ENCODE results near the gene PLCH1.

The PLCH1 gene

GRCh38 chr3:155367506-155367905 lies 377.4 kb downstream of the PLCH1 start:
- no peak for DNase-seq
- H4K20me1 ChIP-seq (ENCODE audit: insufficient read depth, low read length), result no peaks in the 10 kb centered on the region
- H3K27ac ChIP-seq (ENCODE audit: low read length), result no peak overlapping the region
- no peaks in the 10 kb centered on the region for H3K79me2 ChIP-seq (ENCODE audit: insufficient read depth, low read length)
- no peak overlapping the region for H2AFZ ChIP-seq (ENCODE audit: low read depth, low read length)
- no peaks in the 10 kb centered on the region for H3K27me3 ChIP-seq (ENCODE audit: insufficient read depth, low read length, poor library complexity)
- H3K9me3 ChIP-seq (ENCODE audit: insufficient read depth, low read length, severe bottlenecking), result peaks cover 8% of the 10 kb centered on the region
- H3K36me3 ChIP-seq (ENCODE audit: insufficient read depth, low read length), result no peaks in the 10 kb centered on the region
- H3K4me2 ChIP-seq (ENCODE audit: insufficient read depth, low read length), result no peak overlapping the region
- H3K9ac ChIP-seq (ENCODE audit: low read depth, low read length), result no peak overlapping the region
- H3K4me3 ChIP-seq (ENCODE audit: low read depth in 1 of 2, low read length in 2 of 2), result no peak overlapping the region
- no peak for ATAC-seq (ENCODE audit: insufficient read depth, low read depth)
- no peaks in the 10 kb centered on the region for H3K4me1 ChIP-seq (ENCODE audit: insufficient read depth, low read length)
- TF ChIP-seq CTCF (IDR thresholded peaks at IDR 0.05; ENCODE audit: borderline replicate concordance, extremely low read depth, low read length, poor library complexity, severe bottlenecking) (no peak), EZH2 (IDR thresholded peaks at IDR 0.05; ENCODE audit: borderline replicate concordance, low read depth, low read length, severe bottlenecking) (no peak)

GRCh38 chr3:155365178-155365783 lies 379.6 kb downstream of the PLCH1 start:
- H3K9me3 ChIP-seq (ENCODE audit: insufficient read depth, low read length, severe bottlenecking), result peaks cover 8% of the 10 kb centered on the region
- H3K27ac ChIP-seq (ENCODE audit: low read length), result no peak overlapping the region
- no peak overlapping the region for H2AFZ ChIP-seq (ENCODE audit: low read depth, low read length)
- no peaks in the 10 kb centered on the region for H3K79me2 ChIP-seq (ENCODE audit: insufficient read depth, low read length)
- no peak for TF ChIP-seq EZH2 (IDR thresholded peaks at IDR 0.05; ENCODE audit: borderline replicate concordance, low read depth, low read length, severe bottlenecking)
- no peak for TF ChIP-seq CTCF (IDR thresholded peaks at IDR 0.05; ENCODE audit: borderline replicate concordance, extremely low read depth, low read length, poor library complexity, severe bottlenecking)
- no peak overlapping the region for H3K4me3 ChIP-seq (ENCODE audit: low read depth in 1 of 2, low read length in 2 of 2)
- no peaks in the 10 kb centered on the region for H3K4me1 ChIP-seq (ENCODE audit: insufficient read depth, low read length)
- ATAC-seq (ENCODE audit: insufficient read depth, low read depth) (no peak), DNase-seq (no peak)
- no peak overlapping the region for H3K4me2 ChIP-seq (ENCODE audit: insufficient read depth, low read length)
- H3K9ac ChIP-seq (ENCODE audit: low read depth, low read length), result no peak overlapping the region
- H3K36me3 ChIP-seq (ENCODE audit: insufficient read depth, low read length), result no peaks in the 10 kb centered on the region
- no peaks in the 10 kb centered on the region for H3K27me3 ChIP-seq (ENCODE audit: insufficient read depth, low read length, poor library complexity)
- no peaks in the 10 kb centered on the region for H4K20me1 ChIP-seq (ENCODE audit: insufficient read depth, low read length)

GRCh38 chr3:155364492-155364891 lies 380.4 kb downstream of the PLCH1 start:
- Histone ChIP-seq H3K4me3 (ENCODE audit: low read depth in 1 of 2, low read length in 2 of 2) (no peak overlapping the region), H3K4me2 (ENCODE audit: insufficient read depth, low read length) (no peak overlapping the region), H2AFZ (ENCODE audit: low read depth, low read length) (no peak overlapping the region), H3K27ac (ENCODE audit: low read length) (no peak overlapping the region), H3K9ac (ENCODE audit: low read depth, low read length) (no peak overlapping the region), H3K27me3 (ENCODE audit: insufficient read depth, low read length, poor library complexity) (no peaks in the 10 kb centered on the region), H3K4me1 (ENCODE audit: insufficient read depth, low read length) (no peaks in the 10 kb centered on the region), H3K9me3 (ENCODE audit: insufficient read depth, low read length, severe bottlenecking) (peaks cover 8% of the 10 kb centered on the region), H3K36me3 (ENCODE audit: insufficient read depth, low read length) (no peaks in the 10 kb centered on the region), H3K79me2 (ENCODE audit: insufficient read depth, low read length) (no peaks in the 10 kb centered on the region), H4K20me1 (ENCODE audit: insufficient read depth, low read length) (no peaks in the 10 kb centered on the region)
- no peak for ATAC-seq (ENCODE audit: insufficient read depth, low read depth)
- no peak for DNase-seq
- TF ChIP-seq EZH2 (IDR thresholded peaks at IDR 0.05; ENCODE audit: borderline replicate concordance, low read depth, low read length, severe bottlenecking), result no peak
- no peak for TF ChIP-seq CTCF (IDR thresholded peaks at IDR 0.05; ENCODE audit: borderline replicate concordance, extremely low read depth, low read length, poor library complexity, severe bottlenecking)

Measured in DND-41 (cell line).